Sigmoid colon (tissue), 4 donors: ENCODE measurements around the gene HDAC9.

Source experiments
- CTCF ChIP-seq, 4 experiments: fragments of 450-650 bp in 3 of 4; fragments of 200-600 bp in 1 of 4; IDR thresholded peaks; one replicate each; pipeline ENCODE4 v1.5.1; 2016 to 2019; ENCODE audit warnings: antibody characterized with exemption in 4 of 4, mild to moderate bottlenecking in 3 of 4, moderate library complexity in 2 of 4
- POLR2A ChIP-seq, 2 donors: fragments of 450-650 bp; IDR thresholded peaks; one replicate each; pipeline ENCODE4 v1.6.1; 2016; ENCODE audit warnings: antibody characterized with exemption in 2 of 2, mild to moderate bottlenecking in 2 of 2, moderate library complexity in 2 of 2
- POLR2AphosphoS5 ChIP-seq, 4 donors: sonication (generic); formaldehyde crosslinking; IDR thresholded peaks; one replicate each; pipeline ENCODE4 v1.6.1; 2017; ENCODE audit warnings: antibody characterized with exemption in 4 of 4

- TF ChIP-seq CTCF (IDR thresholded peaks at IDR 0.05) (no peak), POLR2A (IDR thresholded peaks at IDR 0.05) (no peak), POLR2AphosphoS5 (IDR thresholded peaks at IDR 0.05) (no peak)
Measured at GRCh38 chr7:18671176-18671575, 175.6 kb downstream of the HDAC9 start.
